ENCODE results near the gene EIF4B. TPM values are rescaled to one million over a fixed set of nuclear protein-coding genes. Genes with fewer than 3 reads are reported as not detected.

Gene EIF4B
- total and polyA plus RNA-seq, 2 of the 8 experiments (the other 6 are each of a cell fraction or from before 2014, with no cell fraction given) = 269 to 816 TPM

- H3K56ac ChIP-seq (replicated peaks; ENCODE audit: insufficient read length, low read depth, low read length) = no peak overlapping the region
- no peak overlapping the region for H2BK15ac ChIP-seq (ENCODE audit: low read length)
- ChIA-PET CTCF (ENCODE audit: partially characterized antibody) (interaction anchor here (0.6 to 5.0 kb wide), 7 partner anchors 11 to 380 kb away, joined by 3 to 32 read pairs (median 5); no protein-coding TSS in a partner anchor), POLR2A (ENCODE audit: partially characterized antibody) (interaction anchor here (0.7 to 35.6 kb wide), 6 partner anchors 9 to 28 kb away, joined by 3 to 711 read pairs (median 7); partner anchors contain the start of genes EIF4B and TNS2)
- no peak overlapping the region for H3K9ac ChIP-seq (replicated peaks in 1 of 4; ENCODE audit: extremely low read depth in 1 of 4, low read depth in 3 of 4, low read length in 3 of 4)
- no peak overlapping the region for H4K5ac ChIP-seq (ENCODE audit: insufficient read length, low read depth, low read length)
- no peak overlapping the region for H3K14ac ChIP-seq (ENCODE audit: insufficient read length)
- TF ChIP-seq POLR2AphosphoS5 (IDR thresholded peaks at IDR 0.05; ENCODE audit: low read depth, low read length) (peak; percentile 58; the same call in 1 of the 2 replicates), PHF8 (conservative IDR thresholded peaks at IDR 0.05; ENCODE audit: low read depth, low read length) (no peak)
- no peaks in the 10 kb centered on the region for H3K9me3 ChIP-seq (ENCODE audit: insufficient read depth in 2 of 2, low read depth in 1 of 2, low read length in 1 of 2)
- no peak overlapping the region for H2BK5ac ChIP-seq (ENCODE audit: low read depth, low read length)
- no peak overlapping the region for H3K27ac ChIP-seq (ENCODE audit: low read depth, low read length)
- no peaks in the 10 kb centered on the region for H3K23me2 ChIP-seq (ENCODE audit: low read depth, low read length)
- H3K4me2 ChIP-seq (ENCODE audit: insufficient read depth in 1 of 2, low read depth in 2 of 2, low read length in 2 of 2) = no peak overlapping the region
- no peak overlapping the region for H3K4me3 ChIP-seq (ENCODE audit: extremely low read depth in 1 of 4, insufficient read depth in 2 of 4, low read depth in 3 of 4, low read length in 4 of 4)
- no peaks in the 10 kb centered on the region for H3K79me2 ChIP-seq (ENCODE audit: control insufficient read depth in 1 of 2, insufficient read depth in 2 of 2, low read length in 2 of 2)
- no peak overlapping the region for H3K18ac ChIP-seq (ENCODE audit: extremely low read depth, low read length)
- H2BK20ac ChIP-seq (ENCODE audit: low read length) = no peak overlapping the region
- no peak overlapping the region for H4K91ac ChIP-seq (replicated peaks; ENCODE audit: insufficient read length, low read length)
- FAIRE-seq (no peak), DNase-seq (ENCODE audit: low read depth in 1 of 2, low spot score in 2 of 2) (no peak)
- H3K4ac ChIP-seq (replicated peaks; ENCODE audit: insufficient read length, low read depth, low read length) = no peak overlapping the region
- no peak overlapping the region for H3K23ac ChIP-seq (ENCODE audit: insufficient read length)
- peaks cover 0 to 9% (median 8%) of the 10 kb centered on the region in 4 experiments; a peak in 6 of 7 replicates for H3K27me3 ChIP-seq (replicated peaks in 1 of 4; ENCODE audit: control insufficient read depth in 3 of 4, extremely low read depth in 1 of 4, insufficient read depth in 3 of 4, low read length in 3 of 4)
- H4K8ac ChIP-seq (ENCODE audit: extremely low read depth, insufficient read depth, low read length) = no peak overlapping the region
- H2BK12ac ChIP-seq (ENCODE audit: low read depth, low read length) = no peak overlapping the region
- no peak overlapping the region for H2BK120ac ChIP-seq (replicated peaks; ENCODE audit: low read depth, low read length)
- no peak overlapping the region for H2AK5ac ChIP-seq (ENCODE audit: low read depth, low read length)
- no peaks in the 10 kb centered on the region; the same call in none of the 2 replicates for H3K79me1 ChIP-seq (ENCODE audit: low read depth, low read length)
- WGBS, 2 experiments (ENCODE audit: extremely low coverage in 1 of 2, insufficient coverage in 1 of 2, insufficient read length in 1 of 2, insufficient replicate concordance in 2 of 2, low coverage in 1 of 2, low lambda C conversion rate in 2 of 2, missing lambda C conversion rate in 1 of 2) = 91% methylated on average over 3 of the region's 4 CpGs; no CpG with 5 or more reads in 1 of the 2 experiments
- H3K4me1 ChIP-seq (replicated peaks in 1 of 4; ENCODE audit: control insufficient read depth in 3 of 4, insufficient read depth in 4 of 4, low read length in 3 of 4) = peaks cover 2 to 15% (median 9%) of the 10 kb centered on the region in 4 experiments; a peak in 6 of 7 replicates
- H3K36me3 ChIP-seq (ENCODE audit: control insufficient read depth in 2 of 4, insufficient read depth in 4 of 4, low read length in 3 of 4) = peaks cover 28 to 63% (median 49%) of the 10 kb centered on the region in 4 experiments
- no peak overlapping the region for H2AFZ ChIP-seq (ENCODE audit: low read length)
- peaks cover 4 to 19% of the 10 kb centered on the region in 2 experiments for H4K20me1 ChIP-seq (replicated peaks in 1 of 2; ENCODE audit: control insufficient read depth in 1 of 2, insufficient read depth in 2 of 2, low read length in 2 of 2)
Observed at GRCh38 chr12:53039851-53040250, 33.6 kb downstream of the EIF4B start.
